T47D (cell line): ENCODE data around the gene ZNF497.
"Not testable (repeated sequence)": the region's sequence is repeated elsewhere in the genome, so short reads cannot be mapped to it uniquely, and the experiment has no call there.

Source experiments
- DNase-seq, 2 experiments: peaks; one replicate each; pipeline versions ENCODE4 v3.0.0 to v3.0.0-alpha.2; 2011 to 2012; ENCODE audit warnings: low read depth in 1 of 2, low spot score in 1 of 2
- JUND ChIP-seq: IDR thresholded peaks from 2 replicates; pipeline ENCODE4 v1.6.1; 2012; ENCODE audit warnings: low read depth
- in situ Hi-C: cut with HindIII; loops from 2 replicates; pipeline ENCODE4 v1.10.0; 2016; ENCODE audit warnings: low sequenced_read_pairs, low pct_unique_long_range_greater_than_20kb

The ZNF497 gene

GRCh38 chr19:58354478-58355030 is 8.0 kb downstream of the ZNF497 start:
- TF ChIP-seq JUND = no peak
- DNase-seq = no peak
- in situ Hi-C loops = no loop called here

GRCh38 chr19:58353717-58354477 is 8.7 kb downstream of the ZNF497 start:
- in situ Hi-C loops = no loop called here
- no peak for TF ChIP-seq JUND
- DNase-seq = no peak

GRCh38 chr19:58352760-58353671 is 9.5 kb downstream of the ZNF497 start, which contains the start of gene A1BG:
TSS of gene A1BG (minus strand) at chr19:58353492. CDS start at chr19:58353437, 55 bp downstream.
- in situ Hi-C loops = no loop called here
- no peak for TF ChIP-seq JUND
- no peak for DNase-seq

GRCh38 chr19:58351990-58352755 is 10.4 kb downstream of the ZNF497 start:
- in situ Hi-C loops = no loop called here
- DNase-seq = no peak
- TF ChIP-seq JUND = no peak

- no peak for TF ChIP-seq JUND
- no peak for DNase-seq
- in situ Hi-C loops = no loop called here
Measured at GRCh38 chr19:58351558-58351878, 11.0 kb downstream of the ZNF497 start.

- no peak for TF ChIP-seq JUND
- no peak for DNase-seq
- in situ Hi-C loops = no loop called here
Measured at GRCh38 chr19:58350871-58351557, 11.5 kb downstream of the ZNF497 start.

GRCh38 chr19:58350001-58350861 is 12.3 kb downstream of the ZNF497 start:
- no peak for TF ChIP-seq JUND
- in situ Hi-C loops = no loop called here
- DNase-seq = no peak

- no peak for DNase-seq
- no peak for TF ChIP-seq JUND
- in situ Hi-C loops = no loop called here
Measured at GRCh38 chr19:58349590-58349989, 13.0 kb downstream of the ZNF497 start.

- DNase-seq, in situ Hi-C loops: not testable (repeated sequence)
Measured at GRCh38 chr19:58348080-58348479, 14.5 kb downstream of the ZNF497 start.

- in situ Hi-C loops = no loop called here
- TF ChIP-seq JUND = no peak
- DNase-seq = peak; percentile 70 to 80
Measured at GRCh38 chr19:58346961-58347929, 15.3 kb downstream of the ZNF497 start.
